Ascending aorta (tissue), 2 donors: ENCODE data around the gene KCNB1. TPM values are rescaled to one million over a fixed set of nuclear protein-coding genes. Genes with fewer than 3 reads are reported as not detected.

Experiments used
- DNase-seq, 2 donors: peaks; one replicate each; pipeline ENCODE4 v3.0.0-alpha.2; 2019; ENCODE audit warnings: low spot score in 2 of 2
- H3K27ac ChIP-seq, 2 donors: fragments of 200-600 bp; sonication (generic); one replicate each; pipeline ENCODE4 v1.5.1; 2016 to 2017; ENCODE audit warnings: mild to moderate bottlenecking in 1 of 2
- H3K27me3 ChIP-seq: fragments of 200-600 bp; sonication (generic); one replicate; pipeline ENCODE4 v1.5.1; 2017
- H3K36me3 ChIP-seq, 2 donors: fragments of 200-600 bp; sonication (generic); one replicate each; pipeline ENCODE4 v1.5.1; 2016
- H3K4me1 ChIP-seq, 2 donors: fragments of 200-600 bp; sonication (generic); one replicate each; pipeline ENCODE4 v1.5.1; 2016 to 2017; ENCODE audit warnings: mild to moderate bottlenecking in 1 of 2
- H3K4me3 ChIP-seq, 2 donors: fragments of 200-600 bp; sonication (generic); one replicate each; pipeline ENCODE4 v1.5.1; 2016 to 2017; ENCODE audit warnings: mild to moderate bottlenecking in 1 of 2
- H3K9me3 ChIP-seq, 2 donors: fragments of 200-600 bp; sonication (generic); one replicate each; pipeline ENCODE4 v1.5.1; 2016
- CTCF ChIP-seq, 3 experiments: fragments of 200-600 bp in 2 of 3; fragments of 450-650 bp in 1 of 3; sonication (generic) in 2 of 3; IDR thresholded peaks; one replicate each; pipeline ENCODE4 v1.5.1; 2016 to 2019; ENCODE audit warnings: antibody characterized with exemption in 3 of 3, mild to moderate bottlenecking in 1 of 3, moderate library complexity in 1 of 3
- intact Hi-C: fragments of 100-400 bp; cut with DNase I; formaldehyde crosslinking; loops from one replicate; pipeline ENCODE4 v1.15.1; 2023
- total RNA-seq: library from RNA; depleted of rRNA; stranded (reverse); fragments of >200 nt; gene quantifications from one replicate; pipeline ENCODE4 v1.1.0, GENCODE V29; 2016

The KCNB1 gene
- total RNA-seq, 1 donor from 2014 or later = not detected

- Histone ChIP-seq H3K9me3 (no peaks in the 10 kb centered on the region), H3K4me1 (no peaks in the 10 kb centered on the region), H3K4me3 (no peak overlapping the region), H3K36me3 (no peaks in the 10 kb centered on the region), H3K27me3 (no peaks in the 10 kb centered on the region), H3K27ac (no peak overlapping the region)
- DNase-seq = no peak
- intact Hi-C loops = no loop called here
- no peak for TF ChIP-seq CTCF (IDR thresholded peaks at IDR 0.05)
Measured at GRCh38 chr20:49431329-49431728, 51.1 kb downstream of the KCNB1 start.

- no peaks in the 10 kb centered on the region for H3K27me3 ChIP-seq
- H3K36me3 ChIP-seq = no peaks in the 10 kb centered on the region
- no peaks in the 10 kb centered on the region for H3K4me1 ChIP-seq
- H3K27ac ChIP-seq = no peak overlapping the region
- TF ChIP-seq CTCF (IDR thresholded peaks at IDR 0.05) = no peak
- H3K9me3 ChIP-seq = no peaks in the 10 kb centered on the region
- intact Hi-C loops = no loop called here
- DNase-seq = no peak
- H3K4me3 ChIP-seq = no peak overlapping the region
Measured at GRCh38 chr20:49430320-49430719, 52.1 kb downstream of the KCNB1 start.

GRCh38 chr20:49427751-49428518 is 54.5 kb downstream of the KCNB1 start:
- Histone ChIP-seq H3K4me3 (no peak overlapping the region), H3K27ac (no peak overlapping the region), H3K4me1 (no peaks in the 10 kb centered on the region), H3K36me3 (no peaks in the 10 kb centered on the region), H3K27me3 (no peaks in the 10 kb centered on the region), H3K9me3 (no peaks in the 10 kb centered on the region)
- TF ChIP-seq CTCF (IDR thresholded peaks at IDR 0.05) = no peak
- DNase-seq = no peak
- intact Hi-C loops = no loop called here

- Histone ChIP-seq H3K27ac (no peak overlapping the region), H3K9me3 (no peaks in the 10 kb centered on the region), H3K27me3 (no peaks in the 10 kb centered on the region), H3K36me3 (no peaks in the 10 kb centered on the region), H3K4me1 (no peaks in the 10 kb centered on the region), H3K4me3 (no peak overlapping the region)
- intact Hi-C loops = no loop called here
- DNase-seq = no peak
- no peak for TF ChIP-seq CTCF (IDR thresholded peaks at IDR 0.05)
Measured at GRCh38 chr20:49426873-49427272, 55.6 kb downstream of the KCNB1 start.

GRCh38 chr20:49426395-49426794 is 56.1 kb downstream of the KCNB1 start:
- Histone ChIP-seq H3K36me3 (no peaks in the 10 kb centered on the region), H3K27me3 (no peaks in the 10 kb centered on the region), H3K9me3 (no peaks in the 10 kb centered on the region), H3K4me1 (no peaks in the 10 kb centered on the region), H3K27ac (no peak overlapping the region), H3K4me3 (no peak overlapping the region)
- DNase-seq = no peak
- intact Hi-C loops = no loop called here
- no peak for TF ChIP-seq CTCF (IDR thresholded peaks at IDR 0.05)
